ENCODE data around the gene TMTC1. TPM values are rescaled to one million over a fixed set of nuclear protein-coding genes. Genes with fewer than 3 reads are reported as not detected.

Gene TMTC1
- total and polyA plus RNA-seq, 2 of the 8 experiments (the other 6 are each of a cell fraction or from before 2014, with no cell fraction given), result 15.4 to 20.8 TPM

GRCh38 chr12:29690728-29691127 lies 93.0 kb downstream of the TMTC1 start:
- H3K23ac ChIP-seq (ENCODE audit: insufficient read length), result no peak overlapping the region
- no peak overlapping the region for H3K4me3 ChIP-seq (ENCODE audit: extremely low read depth in 1 of 4, insufficient read depth in 2 of 4, low read depth in 3 of 4, low read length in 4 of 4)
- no peak overlapping the region for H3K56ac ChIP-seq (replicated peaks; ENCODE audit: insufficient read length, low read depth, low read length)
- no peak overlapping the region for H2BK5ac ChIP-seq (ENCODE audit: low read depth, low read length)
- no peak overlapping the region for H4K8ac ChIP-seq (ENCODE audit: extremely low read depth, insufficient read depth, low read length)
- no peak overlapping the region for H2BK20ac ChIP-seq (ENCODE audit: low read length)
- no peak overlapping the region for H2BK120ac ChIP-seq (replicated peaks; ENCODE audit: low read depth, low read length)
- H3K79me1 ChIP-seq (ENCODE audit: low read depth, low read length), result no peaks in the 10 kb centered on the region
- no peak overlapping the region for H4K91ac ChIP-seq (replicated peaks; ENCODE audit: insufficient read length, low read length)
- WGBS, 2 experiments (ENCODE audit: extremely low coverage in 1 of 2, insufficient coverage in 1 of 2, insufficient read length in 1 of 2, insufficient replicate concordance in 2 of 2, low coverage in 1 of 2, low lambda C conversion rate in 2 of 2, missing lambda C conversion rate in 1 of 2), result 84% methylated on average over 1 of the region's 1 CpG; no CpG with 5 or more reads in 1 of the 2 experiments
- no peak overlapping the region for H3K4ac ChIP-seq (replicated peaks; ENCODE audit: insufficient read length, low read depth, low read length)
- H3K23me2 ChIP-seq (ENCODE audit: low read depth, low read length), result no peaks in the 10 kb centered on the region
- no peak for TF ChIP-seq FOSL1 (IDR thresholded peaks at IDR 0.05; ENCODE audit: insufficient read depth, low read depth, low read length)
- TF ChIP-seq SIN3A (conservative IDR thresholded peaks at IDR 0.05 in 1 of 2, IDR thresholded peaks at IDR 0.05 in 1 of 2; ENCODE audit: low read depth in 1 of 2, low read length in 2 of 2), result no peak
- H2AFZ ChIP-seq (ENCODE audit: low read length), result no peak overlapping the region
- H3K18ac ChIP-seq (ENCODE audit: extremely low read depth, low read length), result no peak overlapping the region
- H3K36me3 ChIP-seq (ENCODE audit: control insufficient read depth in 2 of 4, insufficient read depth in 4 of 4, low read length in 3 of 4), result no peaks in the 10 kb centered on the region
- ChIA-PET CTCF (ENCODE audit: partially characterized antibody) (interaction anchor here (1.0 kb wide), 2 partner anchors 81 to 442 kb away, joined by 3 read pairs; no protein-coding TSS in a partner anchor), POLR2A (ENCODE audit: partially characterized antibody) (interaction anchor here (1.3 kb wide), 1 partner anchor 9 kb away, joined by 3 read pairs; no protein-coding TSS in a partner anchor)
- H3K4me2 ChIP-seq (ENCODE audit: insufficient read depth in 1 of 2, low read depth in 2 of 2, low read length in 2 of 2), result no peak overlapping the region
- no peak overlapping the region for H2AK5ac ChIP-seq (ENCODE audit: low read depth, low read length)
- no peak overlapping the region for H3K27ac ChIP-seq (ENCODE audit: low read depth, low read length)
- no peak overlapping the region for H3K14ac ChIP-seq (ENCODE audit: insufficient read length)
- peaks cover 0 to 3% (median 1%) of the 10 kb centered on the region in 4 experiments; a peak in 1 of 7 replicates for H3K4me1 ChIP-seq (replicated peaks in 1 of 4; ENCODE audit: control insufficient read depth in 3 of 4, insufficient read depth in 4 of 4, low read length in 3 of 4)
- H2BK15ac ChIP-seq (ENCODE audit: low read length), result no peak overlapping the region
- no peaks in the 10 kb centered on the region for H3K9me3 ChIP-seq (ENCODE audit: insufficient read depth in 2 of 2, low read depth in 1 of 2, low read length in 1 of 2)
- H3K79me2 ChIP-seq (ENCODE audit: control insufficient read depth in 1 of 2, insufficient read depth in 2 of 2, low read length in 2 of 2), result no peaks in the 10 kb centered on the region
- no peaks in the 10 kb centered on the region for H3K27me3 ChIP-seq (replicated peaks in 1 of 4; ENCODE audit: control insufficient read depth in 3 of 4, extremely low read depth in 1 of 4, insufficient read depth in 3 of 4, low read length in 3 of 4)
- FAIRE-seq, result no peak
- no peak for DNase-seq (ENCODE audit: low read depth in 1 of 2, low spot score in 2 of 2)
- no peak overlapping the region for H2BK12ac ChIP-seq (ENCODE audit: low read depth, low read length)
- H4K20me1 ChIP-seq (replicated peaks in 1 of 2; ENCODE audit: control insufficient read depth in 1 of 2, insufficient read depth in 2 of 2, low read length in 2 of 2), result no peaks in the 10 kb centered on the region
- no peak overlapping the region for H4K5ac ChIP-seq (ENCODE audit: insufficient read length, low read depth, low read length)
- no peak overlapping the region for H3K9ac ChIP-seq (replicated peaks in 1 of 4; ENCODE audit: extremely low read depth in 1 of 4, low read depth in 3 of 4, low read length in 3 of 4)
